Activated CD8-positive, alpha-beta T cell treated with anti-CD3 and anti-CD28 coated beads for 36 hours (primary cell): Measurements from ENCODE around the gene AQP12B. TPM values are rescaled to one million over a fixed set of nuclear protein-coding genes. Genes with fewer than 3 reads are reported as not detected.
"Not testable (repeated sequence)": the region's sequence is repeated elsewhere in the genome, so short reads cannot be mapped to it uniquely, and the experiment has no call there.

Experiments used
- ATAC-seq: fragments of 200-7000 bp; cut with Tn5 transposase; one replicate; pipeline ENCODE4 v1.10.0; 2021; ENCODE audit warnings: mild to moderate bottlenecking, moderate library complexity
- CTCF ChIA-PET: fragments of 350-600 bp; sonication (Branson Sonifier 250); formaldehyde crosslinking; loops from one replicate; lab custom pipeline; 2021; ENCODE audit warnings: antibody characterized with exemption; lab: Charles Lee
- POLR2A ChIA-PET: fragments of 350-600 bp; sonication (Branson Sonifier 250); formaldehyde crosslinking; loops from one replicate; lab custom pipeline; 2021; ENCODE audit warnings: antibody characterized with exemption; lab: Charles Lee
- DNase-seq: peaks from one replicate; pipeline ENCODE4 v3.0.0-alpha.2; 2020
- H3K27ac Mint-ChIP-seq: one replicate; pipeline ENCODE4 v1.8.0; 2021; ENCODE audit warnings: mild to moderate bottlenecking, mixed read lengths
- H3K27me3 Mint-ChIP-seq: one replicate; pipeline ENCODE4 v1.8.0; 2021; ENCODE audit warnings: mixed read lengths
- H3K36me3 Mint-ChIP-seq: one replicate; pipeline ENCODE4 v1.8.0; 2021; ENCODE audit warnings: low read depth, mixed read lengths
- H3K4me1 Mint-ChIP-seq: one replicate; pipeline ENCODE4 v1.8.0; 2021; ENCODE audit warnings: low read depth, mixed read lengths
- H3K4me3 Mint-ChIP-seq: one replicate; pipeline ENCODE4 v1.8.0; 2021; ENCODE audit warnings: mild to moderate bottlenecking, moderate library complexity, mixed read lengths
- H3K9me3 Mint-ChIP-seq: one replicate; pipeline ENCODE4 v1.8.0; 2021; ENCODE audit warnings: mixed read lengths
- CTCF ChIP-seq: fragments of 200-600 bp; IDR thresholded peaks from one replicate; pipeline ENCODE4 v1.8.0; 2022; ENCODE audit warnings: antibody characterized with exemption, mild to moderate bottlenecking
- intact Hi-C: fragments of 100-400 bp; cut with micrococcal nuclease; formaldehyde crosslinking; loops from one replicate; pipeline ENCODE4 v1.10.0; 2022
- total RNA-seq, 2 experiments: library from RNA; stranded (reverse); gene quantifications; one replicate each; pipeline ENCODE4 v1.2.3, GENCODE V29; 2021

The AQP12B gene
- total RNA-seq, 2 experiments from 2014 or later, result not detected

- Mint-ChIP-seq H3K27me3 (peaks cover 21% of the 10 kb centered on the region), H3K27ac (no peak overlapping the region), H3K9me3 (peaks cover 4% of the 10 kb centered on the region), H3K36me3 (no peaks in the 10 kb centered on the region), H3K4me3 (no peak overlapping the region), H3K4me1 (no peaks in the 10 kb centered on the region)
- ChIA-PET CTCF (interaction anchor here (0.9 to 1.0 kb wide), 2 partner anchors 11 to 150 kb away, joined by 4 read pairs; no protein-coding TSS in a partner anchor), POLR2A (interaction anchor here (0.6 kb wide), 1 partner anchor 343 kb away, joined by 3 read pairs; no protein-coding TSS in a partner anchor)
- no peak for ATAC-seq
- no peak for TF ChIP-seq CTCF
- intact Hi-C loops, result no loop called here
- no peak for DNase-seq
Measured at GRCh38 chr2:240663546-240664190, 19.0 kb downstream of the AQP12B start.

DNA sequence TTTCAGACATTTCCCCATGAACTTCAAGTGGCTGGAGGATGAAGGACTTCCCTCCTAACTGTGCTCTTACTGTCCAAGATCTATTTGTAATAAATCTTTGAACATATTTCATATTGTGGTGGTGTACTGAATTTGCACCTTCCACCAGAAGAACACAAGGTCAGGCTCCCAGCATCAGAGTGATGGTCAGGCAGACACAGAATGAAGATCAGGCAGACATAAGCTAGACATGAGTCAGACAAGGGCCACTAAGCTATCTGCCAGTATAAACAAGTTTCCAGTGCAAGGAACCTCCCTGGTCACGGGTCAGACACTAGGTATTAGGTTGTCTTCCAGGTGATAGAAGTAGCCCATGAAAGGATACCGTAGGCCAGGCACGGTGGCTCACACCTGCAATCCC is 20.0 kb downstream of the AQP12B start:
- Mint-ChIP-seq H3K27ac (no peak overlapping the region), H3K27me3 (peaks cover 19% of the 10 kb centered on the region), H3K9me3 (peaks cover 4% of the 10 kb centered on the region), H3K36me3 (no peaks in the 10 kb centered on the region), H3K4me3 (no peak overlapping the region), H3K4me1 (no peaks in the 10 kb centered on the region)
- no peak for TF ChIP-seq CTCF
- ChIA-PET POLR2A (no interaction called here), CTCF (no interaction called here)
- ATAC-seq (no peak), DNase-seq (no peak)
- intact Hi-C loops, result no loop called here

GRCh38 chr2:240659883-240660282 is 22.8 kb downstream of the AQP12B start:
- intact Hi-C loops, POLR2A ChIA-PET, CTCF ChIA-PET, DNase-seq, H3K9me3 Mint-ChIP-seq, H3K4me3 Mint-ChIP-seq, H3K27ac Mint-ChIP-seq, ATAC-seq, H3K36me3 Mint-ChIP-seq: not testable (repeated sequence)
- peaks cover 17% of the 10 kb centered on the region for H3K27me3 Mint-ChIP-seq
- H3K4me1 Mint-ChIP-seq, result peaks cover 12% of the 10 kb centered on the region

GRCh38 chr2:240655931-240656886 is 26.5 kb downstream of the AQP12B start:
- DNase-seq (peak; percentile 66), ATAC-seq (peak; percentile 93)
- H3K9me3 Mint-ChIP-seq, result no peaks in the 10 kb centered on the region
- ChIA-PET POLR2A (interaction anchor here (0.6 to 1.2 kb wide), 4 partner anchors 31 to 413 kb away, joined by 3 read pairs; partner anchors contain the start of gene GPR35), CTCF (interaction anchor here (0.6 kb wide), 1 partner anchor 873 kb away, joined by 3 read pairs; no protein-coding TSS in a partner anchor)
- peaks cover 19% of the 10 kb centered on the region for H3K27me3 Mint-ChIP-seq
- no peak for TF ChIP-seq CTCF
- intact Hi-C loops, result no loop called here
- H3K36me3 Mint-ChIP-seq, result no peaks in the 10 kb centered on the region
- H3K4me3 Mint-ChIP-seq, result no peak overlapping the region
- H3K4me1 Mint-ChIP-seq, result peaks cover 15% of the 10 kb centered on the region
- H3K27ac Mint-ChIP-seq, result no peak overlapping the region

DNA sequence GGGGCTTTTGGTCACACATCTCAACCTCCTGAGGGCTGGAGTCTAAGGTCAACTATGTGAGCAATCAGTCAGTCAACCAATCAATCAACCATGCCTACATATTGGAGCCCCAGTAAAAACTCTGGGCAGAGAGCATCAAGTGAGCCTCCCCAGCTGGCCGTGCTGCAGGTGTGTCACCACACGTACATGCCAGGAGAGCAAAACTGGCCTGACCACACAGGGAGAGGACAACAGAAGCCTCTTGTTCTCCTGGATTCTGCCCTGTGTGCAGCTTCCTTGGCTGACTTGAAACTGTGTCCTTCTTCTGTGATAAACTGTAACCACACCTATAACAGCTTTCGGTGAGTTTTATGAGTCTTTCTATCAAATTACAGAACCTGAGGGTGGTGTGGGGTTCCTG is 31.5 kb downstream of the AQP12B start:
- TF ChIP-seq CTCF, result no peak
- intact Hi-C loops, result no loop called here
- H3K27me3 Mint-ChIP-seq, result peaks cover 17% of the 10 kb centered on the region
- no peaks in the 10 kb centered on the region for H3K36me3 Mint-ChIP-seq
- CTCF ChIA-PET, result no interaction called here
- no peak overlapping the region for H3K4me3 Mint-ChIP-seq
- peaks cover 13% of the 10 kb centered on the region for H3K4me1 Mint-ChIP-seq
- no peak overlapping the region for H3K27ac Mint-ChIP-seq
- no peak for ATAC-seq
- no peak for DNase-seq
- POLR2A ChIA-PET, result interaction anchor here (1.4 kb wide), 1 partner anchor 22 kb away, joined by 4 read pairs; no protein-coding TSS in a partner anchor
- H3K9me3 Mint-ChIP-seq, result no peaks in the 10 kb centered on the region
